Measurements from ENCODE around the gene XRCC2. TPM values are rescaled to one million over a fixed set of nuclear protein-coding genes. Genes with fewer than 3 reads are reported as not detected.
A peak's percentile ranks its signal among the peaks of the same experiment; 100 is the strongest.
"Not testable (repeated sequence)": the region's sequence is repeated elsewhere in the genome, so short reads cannot be mapped to it uniquely, and the experiment has no call there.

Gene XRCC2
- total RNA-seq, 1 donor from 2014 or later = 1.2 TPM

- peak; percentile 62 to 70 for DNase-seq (ENCODE audit: low read depth in 2 of 2)
Observed at GRCh38 chr7:152664636-152665035, 11.3 kb downstream of the XRCC2 start.

DNA sequence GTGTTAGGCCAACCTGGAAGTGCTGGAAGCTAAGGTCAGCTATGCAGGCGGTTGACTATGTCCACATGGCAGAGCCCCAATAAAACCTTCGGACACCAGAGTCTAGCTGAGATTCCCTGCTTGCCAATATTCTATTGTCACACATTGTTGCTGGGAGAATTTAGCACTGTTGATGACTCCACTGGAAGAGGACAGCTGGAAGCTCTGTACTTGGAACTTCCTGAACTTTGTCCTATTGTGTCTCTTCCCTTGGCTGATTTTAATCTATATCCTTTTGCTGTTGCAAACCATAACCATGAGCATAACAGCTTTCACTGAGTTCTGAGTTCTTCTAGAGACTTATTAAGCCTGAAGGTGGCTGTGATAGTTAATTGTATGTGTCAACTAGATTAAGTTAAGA lies 12.0 kb downstream of the XRCC2 start:
- DNase-seq (ENCODE audit: low read depth in 2 of 2) = peak; percentile 69 to 96

- peak in 1 of 2 donors; percentile 34 for DNase-seq (ENCODE audit: low read depth in 2 of 2)
Observed at GRCh38 chr7:152663148-152663740, 12.7 kb downstream of the XRCC2 start.

GRCh38 chr7:152661479-152661878 lies 14.5 kb downstream of the XRCC2 start:
- peak in 1 of 2 donors; percentile 6 for DNase-seq (ENCODE audit: low read depth in 2 of 2)

DNA sequence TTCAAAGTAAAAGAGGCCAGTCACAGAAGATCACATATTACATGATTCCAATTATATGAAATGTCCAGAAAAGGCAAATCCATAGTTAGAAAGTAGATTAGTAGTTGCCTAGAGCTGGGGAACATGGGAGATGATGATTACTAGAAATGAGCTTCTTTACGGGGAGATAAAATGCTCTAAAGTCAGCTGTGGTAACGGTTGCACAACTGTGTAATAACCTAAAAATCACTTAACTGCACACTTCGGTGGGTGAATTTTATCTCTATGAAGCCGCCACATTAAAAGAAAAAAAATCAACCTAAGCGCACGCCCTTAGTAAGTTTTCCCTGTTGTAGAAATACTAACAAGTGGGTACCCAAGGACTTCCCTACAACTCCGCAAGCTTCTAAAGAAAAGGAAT lies 15.9 kb downstream of the XRCC2 start:
- DNase-seq (ENCODE audit: low read depth in 2 of 2) = no peak

GRCh38 chr7:152654971-152655370 lies 21.0 kb downstream of the XRCC2 start:
- no peak for DNase-seq (ENCODE audit: low read depth in 2 of 2)

- no peak for DNase-seq (ENCODE audit: low read depth in 2 of 2)
Observed at GRCh38 chr7:152649220-152649619, 26.7 kb downstream of the XRCC2 start.

GRCh38 chr7:152647009-152647408 lies 28.9 kb downstream of the XRCC2 start:
- DNase-seq (ENCODE audit: low read depth in 2 of 2) = no peak

- not testable (repeated sequence) for DNase-seq (ENCODE audit: low read depth in 2 of 2)
Observed at GRCh38 chr7:152646579-152646978, 29.4 kb downstream of the XRCC2 start.

DNA sequence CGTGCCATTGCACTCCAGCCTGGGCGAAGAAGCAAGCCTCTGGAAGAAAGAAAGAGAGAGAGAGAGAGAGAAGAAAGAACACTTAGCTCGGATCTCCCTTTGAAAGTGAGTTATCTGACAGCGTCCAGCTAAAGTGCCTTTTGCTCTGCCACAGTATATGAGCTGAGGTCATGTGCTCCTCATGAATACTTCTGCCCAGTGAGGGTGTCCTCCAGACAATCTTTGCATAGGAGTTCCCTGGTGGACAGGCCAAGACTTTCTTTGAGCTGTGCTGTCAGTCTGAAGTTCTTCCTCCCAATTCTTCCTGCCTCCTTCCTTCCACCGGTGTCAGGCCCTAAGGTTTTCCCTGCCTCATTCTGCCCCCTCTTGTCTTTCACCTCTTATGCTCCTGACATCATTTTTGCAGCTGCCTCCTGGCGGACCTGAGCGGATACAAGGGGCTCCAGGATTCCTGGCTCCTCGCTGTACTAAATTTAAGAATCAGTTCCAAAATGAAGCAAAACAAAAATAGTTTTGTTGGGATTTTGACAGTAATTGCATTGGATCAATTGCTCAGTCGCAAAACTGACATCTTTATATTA lies 31.9 kb downstream of the XRCC2 start:
- DNase-seq (ENCODE audit: low read depth in 2 of 2) = no peak

- DNase-seq (ENCODE audit: low read depth in 2 of 2) = no peak
Observed at GRCh38 chr7:152641384-152641783, 34.6 kb downstream of the XRCC2 start.

DNA sequence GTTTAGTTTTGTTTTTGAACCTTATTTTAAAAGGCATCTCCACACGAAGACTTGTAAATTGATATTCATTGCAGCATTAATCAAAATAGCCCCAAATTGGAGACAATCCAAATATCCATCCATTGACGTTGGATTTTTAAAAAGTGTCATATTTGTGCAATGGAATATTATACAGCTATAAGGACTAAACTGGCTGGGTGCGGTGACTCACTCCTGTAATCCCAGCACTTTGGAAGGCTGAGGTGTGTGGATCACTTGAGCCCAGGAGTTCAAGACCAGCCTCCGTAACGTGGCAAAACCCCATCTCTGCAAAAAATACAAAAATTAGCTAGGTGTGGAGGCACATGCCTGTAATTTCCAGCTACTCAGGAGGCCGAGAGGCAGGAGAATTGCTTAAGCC lies 35.1 kb downstream of the XRCC2 start:
- no peak for DNase-seq (ENCODE audit: low read depth in 2 of 2)

DNA sequence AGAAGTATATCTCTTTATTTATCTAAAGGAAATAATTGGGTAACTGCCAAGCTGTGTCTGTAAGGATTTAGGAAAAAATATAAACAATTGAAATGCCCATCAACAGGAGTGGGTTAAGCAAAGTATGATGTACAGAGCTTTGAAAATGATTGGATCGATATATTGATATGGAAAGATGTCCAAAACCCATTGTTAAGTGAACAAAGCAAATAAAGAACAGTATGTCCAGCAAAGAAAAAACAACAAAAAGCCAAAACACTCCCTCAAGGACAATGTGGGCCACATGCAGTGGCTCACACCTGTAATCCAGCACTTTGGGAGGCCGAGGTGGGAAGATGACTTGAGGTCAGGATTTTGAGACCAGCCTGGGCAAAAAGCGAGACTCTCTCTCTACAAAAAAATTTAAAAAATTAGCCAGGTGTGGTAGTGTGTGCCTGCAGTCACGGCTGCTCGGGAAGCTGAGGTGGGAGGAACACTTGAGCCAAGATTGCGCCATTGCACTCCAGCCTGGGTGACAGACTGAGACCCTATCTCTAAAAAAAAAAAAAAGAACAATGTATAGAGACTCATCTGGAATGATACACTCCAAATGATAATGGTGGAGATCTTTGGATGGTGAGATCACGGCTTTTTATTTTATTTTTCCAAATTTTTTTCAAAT lies 37.9 kb downstream of the XRCC2 start:
- no peak for DNase-seq (ENCODE audit: low read depth in 2 of 2)

DNA sequence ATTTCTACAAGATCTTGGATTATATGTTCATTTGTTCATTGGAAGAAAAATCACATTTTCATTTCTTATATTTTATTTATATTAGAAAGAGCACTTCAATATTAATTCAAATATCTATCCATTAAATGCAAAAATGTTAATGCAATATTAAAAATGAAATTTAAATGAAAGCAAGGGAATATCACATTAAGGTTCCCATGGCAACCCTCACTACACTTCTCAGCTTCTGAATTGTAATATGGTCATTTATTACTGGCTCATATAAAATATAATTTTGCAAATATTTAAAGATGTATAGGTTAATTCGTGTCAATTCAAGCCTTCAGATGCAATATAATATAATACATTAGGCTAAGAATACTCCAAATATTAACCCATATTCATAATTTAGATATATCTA lies 38.8 kb downstream of the XRCC2 start:
- no peak for DNase-seq (ENCODE audit: low read depth in 2 of 2)

DNA sequence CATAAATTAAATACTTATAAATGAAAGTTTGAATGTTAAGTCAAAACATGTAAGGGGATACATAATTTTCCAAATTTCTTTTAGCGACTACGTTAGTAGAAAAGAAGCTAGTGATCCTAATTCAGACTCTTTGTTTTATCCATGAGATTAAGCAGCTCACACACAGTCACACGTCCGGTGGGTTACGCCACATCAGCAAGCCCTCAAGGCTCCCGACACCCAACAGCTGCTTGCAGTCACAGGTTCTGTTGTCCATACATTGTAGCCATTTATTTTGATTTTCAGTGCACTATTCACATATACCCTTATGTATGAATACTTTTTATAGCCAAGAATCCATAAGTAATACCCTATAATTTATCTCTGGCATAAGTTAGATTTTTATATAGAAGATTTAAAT lies 39.5 kb downstream of the XRCC2 start:
- DNase-seq (ENCODE audit: low read depth in 2 of 2) = no peak

DNA sequence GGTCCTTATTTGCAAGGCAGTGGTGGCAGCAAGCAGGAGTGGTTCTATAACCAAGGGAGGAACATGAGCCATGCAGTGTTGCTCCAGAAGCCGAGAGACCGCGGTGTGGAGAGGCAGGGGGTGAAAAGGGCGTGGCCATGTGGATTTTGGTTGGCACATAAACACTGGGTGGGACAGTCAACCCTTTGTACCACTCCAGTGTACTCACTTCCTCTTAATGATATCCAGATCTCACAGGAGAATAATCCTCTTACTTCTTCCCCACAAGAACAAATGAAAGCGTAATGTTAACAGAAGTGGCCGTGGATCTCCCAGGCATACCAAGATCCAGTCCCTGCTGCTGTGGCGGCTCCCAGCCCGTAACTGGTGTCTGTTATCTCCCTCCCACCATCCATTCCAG lies 42.4 kb downstream of the XRCC2 start:
- no peak for DNase-seq (ENCODE audit: low read depth in 2 of 2)

- DNase-seq (ENCODE audit: low read depth in 2 of 2) = no peak
Observed at GRCh38 chr7:152633072-152633471, 42.9 kb downstream of the XRCC2 start.

- DNase-seq (ENCODE audit: low read depth in 2 of 2) = not testable (repeated sequence)
Observed at GRCh38 chr7:152628772-152629171, 47.2 kb downstream of the XRCC2 start.

DNA sequence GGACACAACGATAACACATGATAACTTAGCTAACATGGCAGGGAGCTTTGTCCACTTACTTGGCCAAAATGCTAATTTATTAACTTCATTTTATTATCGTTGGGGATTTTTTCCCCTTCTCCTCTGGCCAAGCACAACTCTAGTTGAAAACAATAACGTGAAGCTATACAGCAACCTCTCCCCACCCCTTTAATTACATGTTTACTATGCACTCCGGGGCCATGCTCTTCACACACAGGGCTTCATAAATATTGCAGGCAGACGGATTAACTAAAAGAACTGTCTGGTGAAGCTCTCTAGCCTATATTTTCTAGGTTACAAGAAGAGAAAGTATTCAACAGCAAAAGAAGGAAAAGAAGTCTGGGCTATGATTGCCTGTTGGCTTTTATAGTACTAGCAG lies 51.7 kb downstream of the XRCC2 start:
- no peak for DNase-seq (ENCODE audit: low read depth in 2 of 2)

GRCh38 chr7:152621426-152621825 lies 54.5 kb downstream of the XRCC2 start:
- no peak for DNase-seq (ENCODE audit: low read depth in 2 of 2)

DNA sequence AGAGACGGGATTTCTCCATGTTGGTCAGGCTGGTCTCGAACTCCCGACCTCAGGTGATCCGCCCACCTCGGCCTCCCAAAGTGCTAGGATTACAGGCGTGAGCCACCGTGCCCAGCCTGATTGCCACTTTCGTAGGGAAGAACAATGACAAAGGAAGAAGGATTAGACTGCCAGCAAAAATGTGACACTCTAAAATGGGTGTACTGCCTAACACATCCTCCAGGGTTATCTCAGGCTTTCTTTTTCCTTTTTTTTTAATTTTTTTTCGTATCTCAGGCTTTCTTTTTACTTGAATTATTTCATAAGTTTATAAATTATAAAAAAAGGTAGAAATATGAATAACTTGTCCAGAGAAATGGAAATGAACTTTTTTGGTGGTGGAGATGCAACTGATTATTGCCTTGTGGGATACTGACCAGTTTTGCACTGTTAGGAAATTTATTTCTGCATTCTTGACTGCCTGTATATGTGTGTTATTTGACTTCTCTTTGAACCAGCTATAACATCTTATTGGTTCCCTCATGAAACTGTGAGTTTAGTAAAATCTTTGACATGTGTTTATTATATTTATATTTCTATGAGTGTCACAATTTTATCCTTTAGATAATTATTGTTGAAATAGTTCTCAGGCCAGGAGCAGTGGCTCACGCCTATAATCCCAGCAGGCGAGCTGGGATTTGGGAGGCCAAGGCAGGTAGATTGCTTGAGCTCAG lies 56.8 kb downstream of the XRCC2 start:
- no peak for DNase-seq (ENCODE audit: low read depth in 2 of 2)

GRCh38 chr7:152618427-152618826 lies 57.5 kb downstream of the XRCC2 start:
- DNase-seq (ENCODE audit: low read depth in 2 of 2) = no peak

GRCh38 chr7:152617056-152617455 lies 58.9 kb downstream of the XRCC2 start:
- DNase-seq (ENCODE audit: low read depth in 2 of 2) = peak; percentile 2 to 33
